GM21447 (cell line): Measurements from ENCODE around the gene ATF7IP2.
"Not testable (repeated sequence)": the region's sequence is repeated elsewhere in the genome, so short reads cannot be mapped to it uniquely, and the experiment has no call there.

Source experiments
- ATAC-seq: cut with Tn5 transposase; IDR thresholded peaks from one replicate; pipeline ENCODE4 v1.9.1; 2021; ENCODE audit not compliant: unreplicated experiment

Gene ATF7IP2, protein sequence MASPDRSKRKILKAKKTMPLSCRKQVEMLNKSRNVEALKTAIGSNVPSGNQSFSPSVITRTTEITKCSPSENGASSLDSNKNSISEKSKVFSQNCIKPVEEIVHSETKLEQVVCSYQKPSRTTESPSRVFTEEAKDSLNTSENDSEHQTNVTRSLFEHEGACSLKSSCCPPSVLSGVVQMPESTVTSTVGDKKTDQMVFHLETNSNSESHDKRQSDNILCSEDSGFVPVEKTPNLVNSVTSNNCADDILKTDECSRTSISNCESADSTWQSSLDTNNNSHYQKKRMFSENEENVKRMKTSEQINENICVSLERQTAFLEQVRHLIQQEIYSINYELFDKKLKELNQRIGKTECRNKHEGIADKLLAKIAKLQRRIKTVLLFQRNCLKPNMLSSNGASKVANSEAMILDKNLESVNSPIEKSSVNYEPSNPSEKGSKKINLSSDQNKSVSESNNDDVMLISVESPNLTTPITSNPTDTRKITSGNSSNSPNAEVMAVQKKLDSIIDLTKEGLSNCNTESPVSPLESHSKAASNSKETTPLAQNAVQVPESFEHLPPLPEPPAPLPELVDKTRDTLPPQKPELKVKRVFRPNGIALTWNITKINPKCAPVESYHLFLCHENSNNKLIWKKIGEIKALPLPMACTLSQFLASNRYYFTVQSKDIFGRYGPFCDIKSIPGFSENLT

DNA sequence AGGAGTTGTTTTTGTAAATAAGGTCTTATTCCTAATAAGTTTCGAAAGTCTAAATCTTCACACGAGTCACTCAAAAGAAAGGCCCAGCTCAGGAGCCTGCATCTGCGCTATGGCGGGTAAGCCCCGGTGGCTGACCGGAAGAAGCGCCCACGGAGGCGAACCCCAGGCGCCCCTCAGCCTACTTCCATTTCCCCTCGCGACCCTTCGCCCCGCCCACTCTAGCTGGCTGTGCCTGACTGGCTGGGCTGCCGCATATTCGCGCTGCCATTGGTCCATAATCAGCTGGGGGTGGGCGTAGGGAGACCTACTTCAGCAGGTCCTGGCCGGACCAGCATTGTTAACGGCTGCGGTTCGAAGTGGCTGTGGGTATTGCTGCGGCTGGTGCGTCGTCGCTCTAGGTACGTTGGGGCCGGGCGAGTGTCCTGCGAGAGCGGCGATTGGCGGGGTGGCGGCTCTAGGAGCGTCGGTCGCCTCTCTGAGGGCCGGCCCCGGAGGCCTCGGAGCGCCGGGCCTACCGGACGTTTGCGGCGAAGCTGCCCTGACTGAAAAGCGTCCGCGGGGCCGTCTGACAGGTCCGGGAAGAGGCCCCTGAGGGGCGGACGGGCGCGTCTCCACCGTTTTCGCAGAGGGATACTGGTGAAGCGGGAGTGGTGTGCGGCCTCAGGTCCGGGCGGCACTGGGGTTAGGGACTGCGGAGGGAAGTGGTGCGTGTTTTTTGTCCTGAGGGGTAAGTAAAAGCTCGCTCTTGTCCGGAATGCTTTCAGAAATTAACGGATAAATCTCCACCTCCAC is at the start of gene ATF7IP2:
TSS of gene ATF7IP2 (plus strand) at position 337 of the 792 bp plus-strand sequence. CDS start 44,560 bp downstream, outside the sequence.
- peak; percentile 94 for ATAC-seq

DNA sequence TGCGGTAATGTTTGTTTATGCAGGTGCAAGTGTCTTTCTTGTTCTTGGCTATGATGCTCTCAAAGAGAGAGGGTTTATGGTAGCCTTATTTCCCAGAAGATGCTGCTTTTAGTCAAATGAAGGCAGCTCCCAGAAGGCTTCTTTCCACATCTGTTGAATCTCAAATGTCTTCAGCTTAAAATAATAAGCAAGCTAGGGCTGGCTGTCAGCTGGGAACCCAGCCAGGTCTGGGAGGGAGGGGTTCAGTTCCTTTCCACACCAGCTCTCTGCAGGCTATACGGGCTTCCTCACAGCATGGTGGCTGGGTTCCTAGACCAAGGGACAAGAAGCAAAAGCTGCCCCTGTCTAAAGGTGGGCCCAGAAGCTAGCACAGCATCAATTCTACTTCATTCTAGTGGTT is 47.4 kb upstream of the ATF7IP2 start:
- no peak for ATAC-seq

DNA sequence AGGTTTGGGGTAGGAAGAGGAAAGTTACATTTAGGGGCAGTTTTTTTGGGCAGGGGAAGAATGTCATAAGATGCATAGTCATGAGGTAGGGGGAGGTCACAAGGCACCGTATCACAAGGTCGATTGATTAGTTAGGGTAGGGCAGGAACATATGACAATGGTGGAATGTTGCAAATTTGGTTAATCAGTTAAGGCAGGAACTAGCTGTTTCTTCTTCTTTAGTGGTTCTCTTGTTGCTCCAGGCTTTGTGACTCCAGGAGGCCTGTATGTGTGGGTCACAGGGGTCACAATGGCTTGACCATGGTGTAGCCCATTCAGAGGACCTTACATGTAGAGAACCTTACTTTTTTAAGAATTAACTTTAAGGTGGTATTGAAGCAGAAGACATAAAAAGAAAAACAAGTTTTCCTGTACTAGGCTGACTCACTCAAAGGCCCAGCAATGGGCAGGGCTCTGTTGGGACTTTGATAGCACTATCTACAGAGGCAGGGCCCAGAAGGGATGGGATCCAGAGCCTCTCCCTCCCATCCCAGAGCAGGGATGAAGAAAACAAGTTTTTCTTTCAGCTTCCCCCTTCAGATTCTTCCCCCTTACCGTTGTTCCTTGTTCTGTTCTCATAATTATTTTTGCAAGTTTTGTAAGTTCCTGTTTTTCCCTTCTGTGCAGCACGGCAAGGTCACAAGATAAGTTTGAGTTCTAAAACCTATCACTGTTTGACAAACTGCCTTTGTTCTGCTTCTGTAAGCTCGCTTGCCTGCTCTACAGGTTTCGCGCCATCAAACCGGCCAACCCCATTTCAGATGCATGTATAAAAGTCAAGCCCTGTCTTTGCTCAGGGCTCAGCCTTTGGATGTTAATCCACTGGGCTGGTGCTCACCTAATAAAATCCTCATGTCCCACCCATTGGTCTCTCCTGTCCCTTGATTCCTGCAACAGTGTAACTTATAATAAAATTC is 45.8 kb upstream of the ATF7IP2 start:
- ATAC-seq, result no peak

DNA sequence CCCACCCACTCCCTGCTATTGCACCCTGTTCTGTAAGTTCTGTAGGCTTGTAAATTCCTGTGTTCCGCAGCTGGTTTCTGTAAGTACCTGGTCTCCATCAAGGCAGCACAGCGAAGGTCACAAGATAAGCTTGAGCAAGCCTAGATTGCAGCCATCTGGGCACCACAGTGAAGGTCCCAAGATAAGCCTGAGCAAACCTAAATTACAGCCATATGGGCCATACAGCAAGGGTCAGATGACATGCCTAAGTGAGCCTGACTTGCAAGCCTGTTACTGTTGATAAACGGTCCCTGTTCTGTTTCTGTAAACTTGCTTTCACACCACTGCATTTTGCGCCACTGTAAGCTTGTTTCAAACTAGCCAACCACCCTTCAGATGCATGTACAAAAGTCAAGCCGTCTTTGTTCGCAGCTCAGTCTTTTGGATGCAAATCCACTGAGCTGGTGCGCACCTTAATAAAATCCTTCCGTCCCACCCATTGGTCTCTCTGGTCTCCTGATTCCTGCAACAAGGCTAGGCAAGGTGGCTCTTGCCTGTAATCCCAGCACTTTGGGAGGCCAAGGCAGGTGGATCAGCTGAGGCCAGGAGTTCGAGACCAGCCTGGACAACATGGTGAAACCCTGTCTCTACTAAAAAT is 42.6 kb upstream of the ATF7IP2 start:
- no peak for ATAC-seq

DNA sequence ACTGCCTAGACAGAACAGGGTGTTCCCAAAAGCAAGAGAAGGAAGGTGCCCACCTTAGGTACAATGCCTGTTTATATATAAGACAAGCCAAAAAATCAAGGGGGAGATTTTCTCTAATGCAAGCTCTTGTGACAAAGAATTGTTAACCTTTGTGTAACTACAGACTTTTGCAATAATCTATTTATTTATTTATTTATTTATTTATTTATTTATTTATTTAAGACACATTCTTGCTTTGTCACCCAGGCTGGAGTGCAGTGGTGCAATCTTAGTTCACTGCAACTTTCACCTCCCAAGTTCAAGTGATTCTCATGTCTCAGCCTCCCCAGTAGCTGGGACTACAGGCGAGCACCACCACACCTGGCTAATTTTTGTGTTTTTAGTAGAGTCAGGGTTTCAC is 41.2 kb upstream of the ATF7IP2 start:
- ATAC-seq, result not testable (repeated sequence)

DNA sequence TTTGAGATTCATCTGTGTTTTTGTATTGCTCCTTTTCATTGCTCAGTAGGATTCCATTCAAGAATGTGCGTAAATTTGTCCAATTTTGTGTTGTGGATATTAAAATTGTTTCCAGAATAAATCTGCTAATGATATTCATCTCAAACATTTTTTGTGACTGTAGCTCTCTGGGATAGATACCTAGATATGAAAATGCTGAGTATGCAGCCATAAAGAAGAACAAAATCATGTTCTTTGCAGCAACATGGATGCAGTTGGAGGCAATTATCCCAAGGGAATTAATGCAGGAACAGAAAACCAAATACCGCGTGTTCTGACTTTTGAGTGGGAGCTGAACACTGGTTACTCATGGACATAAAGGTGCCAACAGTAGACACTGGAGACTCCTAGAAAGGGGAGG is 40.2 kb upstream of the ATF7IP2 start:
- ATAC-seq, result no peak

DNA sequence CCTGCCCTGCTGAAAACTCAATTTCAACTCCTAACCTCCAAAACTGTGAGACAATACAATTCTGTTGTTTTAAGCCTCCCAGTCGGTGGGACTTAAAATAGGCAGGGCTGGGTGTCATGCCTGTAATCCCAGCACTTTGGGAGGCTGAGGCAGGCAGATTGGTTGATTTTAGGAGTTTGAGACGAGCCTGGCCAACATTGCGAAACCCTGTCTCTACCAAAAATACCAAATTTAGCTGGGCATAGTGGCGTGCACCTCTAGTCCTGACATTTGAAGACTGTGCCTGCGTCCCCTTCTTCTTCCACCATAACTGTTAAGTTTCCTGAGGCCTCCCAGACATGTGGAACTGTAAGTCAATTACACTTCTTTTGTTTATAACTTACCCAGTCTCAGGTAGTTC is 36.0 kb upstream of the ATF7IP2 start:
- no peak for ATAC-seq

DNA sequence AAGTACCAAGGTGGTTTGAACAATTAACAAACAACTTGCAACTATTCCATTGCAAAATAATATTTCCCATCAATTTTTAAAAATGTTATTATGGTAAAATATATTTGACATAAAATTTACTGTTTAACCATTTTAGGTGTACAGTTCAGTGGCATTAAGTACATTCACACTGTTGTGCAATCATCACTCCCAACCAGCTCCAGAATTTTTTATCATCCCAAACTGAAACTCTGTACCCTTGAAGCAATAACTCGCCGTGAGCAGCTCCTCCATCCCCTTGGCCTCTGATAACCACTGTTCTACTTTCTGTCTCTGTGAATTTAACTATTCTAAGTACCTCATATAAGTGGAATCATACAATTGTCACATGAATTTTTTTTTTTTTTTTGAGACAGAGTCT is 33.6 kb upstream of the ATF7IP2 start:
- no peak for ATAC-seq

DNA sequence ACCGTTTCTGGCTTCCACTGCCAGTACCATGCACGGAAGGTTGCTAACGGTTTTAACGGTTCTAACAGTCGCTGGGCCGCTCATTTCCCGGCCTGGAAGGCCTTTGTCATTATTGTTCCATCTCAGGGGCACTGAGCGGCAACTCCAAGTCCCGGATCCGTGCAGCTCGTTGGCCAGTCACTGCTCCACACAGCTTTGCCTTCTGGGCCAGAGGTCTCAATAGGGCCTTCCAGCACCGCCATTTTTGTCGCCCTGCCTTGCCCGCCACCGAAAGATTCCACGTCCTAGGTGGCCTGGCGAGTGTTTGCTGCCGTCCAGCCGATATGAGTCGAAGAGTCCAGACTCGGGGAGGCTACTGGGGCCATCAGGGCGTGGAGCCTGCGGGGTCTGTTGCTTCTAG is 30.3 kb upstream of the ATF7IP2 start:
- no peak for ATAC-seq

DNA sequence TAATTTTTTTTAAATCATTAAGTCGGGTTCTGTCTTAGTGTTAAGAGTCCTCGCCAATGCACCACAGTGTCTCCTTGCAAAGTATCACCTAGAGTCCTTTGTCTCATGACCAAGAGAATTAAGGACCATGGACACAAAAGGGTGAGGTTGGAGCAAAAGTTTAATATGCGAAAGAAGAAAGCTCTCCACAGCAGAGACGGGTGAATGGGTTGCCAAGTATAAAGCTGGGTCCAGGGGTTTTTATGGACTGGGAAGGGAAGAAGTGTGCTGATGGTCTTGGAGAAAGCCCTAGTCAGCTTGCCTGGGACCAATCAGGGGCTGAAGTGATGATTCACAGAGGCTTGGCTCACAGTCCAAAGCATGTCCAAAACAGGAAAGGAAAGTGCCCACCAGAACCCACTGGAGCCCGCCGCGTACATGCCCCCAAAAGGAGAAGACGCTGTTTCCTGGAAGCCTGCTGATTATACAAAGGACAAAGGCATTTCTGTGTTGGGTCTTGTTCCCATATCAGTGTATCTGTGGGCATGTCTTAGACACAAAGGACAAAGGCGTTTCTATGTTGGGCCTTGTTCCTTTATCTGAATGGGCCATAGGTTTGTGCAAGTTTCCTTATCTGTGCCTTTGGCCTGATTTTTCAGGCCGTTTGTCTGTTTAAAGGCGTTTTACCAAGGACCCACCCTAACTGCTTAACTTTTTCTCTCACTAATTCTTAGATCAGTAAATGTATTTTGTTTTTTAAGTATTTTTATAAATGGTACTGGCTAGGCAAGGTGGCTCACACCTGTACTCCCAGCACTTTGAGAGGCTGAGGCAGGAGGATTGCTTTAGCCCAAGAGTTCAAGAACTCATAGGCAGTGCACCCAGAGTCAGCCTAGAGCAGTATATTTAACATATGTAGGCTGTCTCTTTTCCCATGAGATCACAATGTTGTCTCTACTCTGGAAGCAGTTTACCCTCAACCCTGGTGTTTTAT is 28.7 kb upstream of the ATF7IP2 start:
- ATAC-seq, result no peak

DNA sequence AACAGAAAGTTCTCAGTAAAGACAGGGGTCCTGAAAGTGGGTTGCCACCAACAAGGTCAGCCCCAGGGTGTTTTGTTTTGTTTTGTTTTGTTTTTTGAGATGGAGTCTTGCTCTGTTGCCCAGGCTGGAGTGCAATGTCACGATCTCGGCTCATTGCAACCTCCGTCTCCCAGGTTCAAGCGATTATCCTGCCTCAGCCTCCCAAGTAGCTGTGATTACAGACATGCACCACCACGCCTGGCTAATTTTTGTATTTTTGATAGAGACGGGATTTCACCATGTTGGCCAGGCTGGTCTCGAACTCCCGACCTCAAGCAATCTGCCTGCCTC is 24.1 kb upstream of the ATF7IP2 start:
- ATAC-seq, result not testable (repeated sequence)

DNA sequence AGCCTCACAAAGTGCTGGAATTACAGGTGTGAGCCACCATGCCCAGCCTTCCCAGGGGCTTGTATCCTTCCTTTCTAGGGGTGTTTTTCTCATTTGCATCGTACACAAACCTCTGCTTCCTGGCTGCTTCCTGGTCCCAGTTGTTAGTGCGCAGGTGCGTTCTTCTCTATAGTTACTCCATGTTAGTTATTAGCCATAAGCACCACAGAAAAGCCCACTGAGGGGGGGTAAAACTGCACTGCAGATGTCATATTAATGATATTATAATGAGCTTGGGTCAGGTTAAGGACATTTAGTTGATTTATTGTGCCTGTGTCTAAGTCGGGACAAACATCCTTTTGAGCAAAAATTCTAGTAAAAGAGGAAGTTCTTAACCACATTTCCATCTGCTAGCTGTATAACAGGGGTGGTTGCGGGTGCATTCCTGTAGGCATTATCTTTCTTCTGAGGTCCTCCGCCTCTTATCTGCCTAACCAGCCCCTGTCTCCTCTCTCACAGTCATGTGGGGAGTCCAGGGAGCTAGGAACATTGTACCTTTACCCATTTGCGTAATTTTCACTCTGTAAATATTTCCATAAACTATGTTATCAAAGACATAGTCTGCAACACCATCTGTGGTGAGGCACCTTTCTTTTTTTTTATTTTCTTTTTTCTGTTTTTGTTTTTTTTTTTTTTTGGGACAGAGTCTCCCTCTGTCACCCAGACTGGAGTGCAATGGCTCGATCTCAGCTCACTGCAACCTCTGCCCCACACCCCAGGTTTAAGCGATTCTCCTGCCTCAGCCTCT is 23.6 kb upstream of the ATF7IP2 start:
- ATAC-seq, result no peak

DNA sequence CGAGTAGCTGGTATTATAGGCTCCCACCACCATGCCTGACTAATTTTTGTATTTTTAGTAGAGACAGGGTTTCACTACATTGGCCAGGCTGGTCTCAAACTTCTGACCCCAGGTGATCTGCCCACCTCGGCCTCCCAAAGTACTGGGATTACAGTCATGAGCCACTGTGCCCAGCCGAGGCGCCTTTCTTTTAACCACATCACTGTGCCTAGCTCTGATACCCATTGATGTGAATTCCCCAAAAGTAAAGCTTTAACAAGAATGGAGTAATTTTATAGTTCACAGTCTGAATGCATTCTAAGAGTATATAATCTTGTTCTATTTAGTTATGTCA is 23.0 kb upstream of the ATF7IP2 start:
- ATAC-seq, result not testable (repeated sequence)

DNA sequence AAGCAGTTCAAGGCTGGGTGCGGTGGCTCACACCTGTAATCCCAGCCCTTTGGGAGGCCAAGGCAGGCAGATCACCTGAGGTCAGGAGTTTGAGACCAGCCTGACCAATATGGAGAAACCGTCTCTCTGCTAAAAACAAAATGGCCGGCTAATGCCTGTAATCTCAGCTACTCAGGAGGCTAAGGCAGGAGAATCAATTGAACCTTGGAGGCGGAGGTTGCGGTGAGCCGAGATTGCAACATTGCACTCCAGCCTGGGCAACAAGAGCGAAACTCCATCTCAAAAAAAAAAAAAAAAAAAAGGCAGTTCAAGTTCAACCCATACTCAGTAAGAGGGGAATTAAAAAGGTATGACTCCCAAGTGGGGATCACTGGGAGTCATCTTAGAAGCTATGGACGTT is 19.2 kb upstream of the ATF7IP2 start:
- not testable (repeated sequence) for ATAC-seq

DNA sequence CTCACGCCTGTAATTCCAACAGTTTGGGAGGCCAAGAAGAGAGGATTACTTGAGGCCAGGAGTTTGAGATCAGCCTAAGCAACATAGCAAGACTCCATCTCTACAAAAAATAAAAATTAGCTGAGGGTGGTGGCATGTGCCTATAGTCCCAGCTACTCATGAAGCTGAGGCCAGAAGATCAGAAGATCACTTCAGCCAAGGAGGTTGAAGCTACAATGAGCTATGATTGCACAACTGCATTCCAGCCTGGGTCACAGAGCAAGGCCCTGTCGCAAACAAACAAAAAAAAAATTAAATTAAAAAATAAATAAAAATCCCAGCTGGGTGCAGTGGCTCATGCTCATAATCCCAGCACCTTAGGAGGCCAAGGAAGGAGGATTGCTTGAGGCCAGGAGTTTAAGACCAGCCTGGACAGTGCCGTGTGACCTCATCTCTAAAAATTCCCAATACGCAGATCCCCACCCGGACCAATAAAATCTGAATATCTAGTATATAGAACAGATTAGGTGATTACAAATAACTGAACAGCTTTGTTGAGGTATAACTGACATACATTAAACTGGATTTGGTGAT is 18.2 kb upstream of the ATF7IP2 start:
- ATAC-seq, result no peak

DNA sequence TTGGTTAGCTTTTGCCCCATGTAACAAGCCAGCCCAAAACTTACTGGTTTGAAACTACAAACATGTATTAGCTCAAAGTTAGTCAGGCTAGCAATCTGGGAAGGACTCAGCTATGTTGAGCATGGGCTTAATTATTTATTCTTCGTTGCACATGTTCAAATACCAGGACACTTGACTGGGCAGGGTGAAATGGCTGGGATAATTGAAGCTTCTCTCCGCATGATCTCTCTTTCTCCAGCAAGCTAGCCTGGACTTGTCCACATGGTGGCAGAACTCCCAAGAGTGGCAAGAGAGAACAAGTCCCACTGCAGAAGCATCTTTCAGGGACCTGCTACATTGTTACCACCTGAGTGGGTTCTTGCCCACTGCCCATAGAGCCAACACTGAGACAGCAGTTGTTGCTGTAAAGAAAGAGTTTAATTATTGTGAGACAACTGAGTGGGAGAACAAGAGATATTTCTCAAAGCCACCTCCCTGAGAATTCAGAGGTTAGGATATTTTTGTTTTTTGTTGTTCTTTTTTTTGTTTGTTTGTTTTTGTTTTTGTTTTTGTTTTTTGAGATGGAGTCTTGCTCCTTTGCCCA is 16.8 kb upstream of the ATF7IP2 start:
- no peak for ATAC-seq

DNA sequence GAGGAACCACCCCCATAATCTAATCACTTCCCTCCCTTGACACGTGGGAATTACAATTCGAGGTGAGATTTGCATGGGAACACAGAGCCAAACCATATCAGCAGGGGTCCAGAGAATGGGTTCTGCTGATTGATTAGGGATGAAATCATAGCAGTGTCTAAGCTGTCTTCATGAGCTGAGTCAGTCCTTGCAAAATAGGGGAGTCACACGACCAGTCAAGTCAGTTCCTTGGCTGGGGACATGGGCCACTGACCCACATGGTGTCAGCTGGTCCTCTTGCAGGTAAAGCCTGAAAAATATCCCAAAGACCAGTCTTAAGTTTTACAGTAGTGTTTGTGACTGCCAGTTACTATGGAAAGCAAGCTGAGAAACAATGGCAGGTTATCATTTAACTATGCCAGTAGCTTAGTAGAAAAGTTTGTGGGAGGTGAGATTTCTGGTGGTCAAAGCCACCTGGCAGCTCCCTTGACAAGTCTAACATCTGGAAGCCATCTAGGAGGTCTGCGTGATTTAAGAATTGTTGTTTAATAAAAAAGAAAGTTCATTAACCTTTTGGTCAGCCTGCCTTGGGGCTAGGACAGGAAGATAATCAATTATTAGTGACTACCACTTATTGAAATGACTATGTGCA is 15.7 kb upstream of the ATF7IP2 start:
- ATAC-seq, result peak; percentile 70
